ENCODE measurements around the gene CDH11. TPM values are rescaled to one million over a fixed set of nuclear protein-coding genes. Genes with fewer than 3 reads are reported as not detected.

CDH11 gene
- polyA plus RNA-seq, 1 donor, result 27.8 TPM

GRCh38 chr16:64990101-64990500, 131.8 kb downstream of the CDH11 start:
- no peaks in the 10 kb centered on the region for H3K27me3 ChIP-seq (ENCODE audit: control insufficient read depth, insufficient read depth, low read length)
- peaks cover 10% of the 10 kb centered on the region for H3K36me3 ChIP-seq (ENCODE audit: control insufficient read depth, insufficient read depth, low read length)
- no peaks in the 10 kb centered on the region for H3K9me3 ChIP-seq (ENCODE audit: control insufficient read depth, low read depth, low read length)
- H3K27ac ChIP-seq (ENCODE audit: low read length), result no peak overlapping the region
- no peak overlapping the region for H3K4me3 ChIP-seq (ENCODE audit: low read length)
- H3K4me1 ChIP-seq (ENCODE audit: control insufficient read depth, insufficient read depth, low read length), result no peaks in the 10 kb centered on the region
- no peak for DNase-seq
- no CpG with 5 or more reads among the region's 3 CpGs for WGBS (ENCODE audit: insufficient coverage, low lambda C conversion rate)

DNA sequence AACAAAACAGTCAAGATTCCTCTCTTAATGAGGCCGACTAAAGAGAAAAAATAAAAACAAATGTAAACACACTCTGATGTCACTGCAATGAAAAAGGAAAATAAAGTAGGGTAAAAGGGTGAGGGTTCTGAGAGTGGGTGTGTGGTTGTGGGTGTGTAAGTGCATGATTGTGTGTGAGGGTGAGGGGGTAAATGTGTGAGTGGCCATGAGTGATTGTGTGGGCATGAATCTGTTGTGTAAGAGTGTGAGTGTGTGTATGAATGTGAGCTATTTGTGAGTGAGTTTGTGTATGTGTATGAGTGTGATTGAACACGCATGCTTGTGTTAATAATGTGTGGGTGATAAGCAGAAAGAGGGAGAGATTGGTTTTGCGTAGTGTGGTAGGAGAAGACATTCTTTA, 132.8 kb downstream of the CDH11 start:
- WGBS (ENCODE audit: insufficient coverage, low lambda C conversion rate), result 70% methylated on average over 2 of the region's 3 CpGs
- Histone ChIP-seq H3K9me3 (ENCODE audit: control insufficient read depth, low read depth, low read length) (no peaks in the 10 kb centered on the region), H3K27ac (ENCODE audit: low read length) (no peak overlapping the region), H3K4me1 (ENCODE audit: control insufficient read depth, insufficient read depth, low read length) (no peaks in the 10 kb centered on the region), H3K36me3 (ENCODE audit: control insufficient read depth, insufficient read depth, low read length) (peaks cover 10% of the 10 kb centered on the region), H3K27me3 (ENCODE audit: control insufficient read depth, insufficient read depth, low read length) (no peaks in the 10 kb centered on the region), H3K4me3 (ENCODE audit: low read length) (no peak overlapping the region)
- DNase-seq, result no peak

GRCh38 chr16:64983963-64984362, 137.9 kb downstream of the CDH11 start:
- no peak overlapping the region for H3K27ac ChIP-seq (ENCODE audit: low read length)
- DNase-seq, result peak in 1 of 2 donors; percentile 17

DNA sequence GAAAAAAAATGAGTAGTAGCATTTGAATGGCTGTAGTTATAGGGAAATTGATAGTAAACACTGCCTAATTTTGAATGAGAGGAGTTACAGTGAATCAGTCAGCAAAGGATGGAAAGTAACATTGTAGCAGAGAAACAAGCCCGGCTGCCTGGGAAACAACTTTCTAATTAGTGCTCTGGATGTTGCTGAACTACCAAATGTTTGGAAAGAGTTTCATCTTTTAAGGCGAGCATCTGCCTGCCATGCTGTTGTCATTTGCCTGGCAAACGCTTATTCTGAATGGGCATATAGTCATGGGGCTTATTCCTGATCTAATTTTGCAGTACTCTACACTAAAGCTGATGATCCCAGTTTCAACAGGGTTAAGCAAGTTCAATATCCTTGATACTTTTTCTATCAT, 138.6 kb downstream of the CDH11 start:
- Histone ChIP-seq H3K27ac (ENCODE audit: low read length) (no peak overlapping the region), H3K4me3 (ENCODE audit: low read length) (no peak overlapping the region), H3K4me1 (ENCODE audit: control insufficient read depth, insufficient read depth, low read length) (no peaks in the 10 kb centered on the region), H3K36me3 (ENCODE audit: control insufficient read depth, insufficient read depth, low read length) (peaks cover 11% of the 10 kb centered on the region), H3K9me3 (ENCODE audit: control insufficient read depth, low read depth, low read length) (no peaks in the 10 kb centered on the region), H3K27me3 (ENCODE audit: control insufficient read depth, insufficient read depth, low read length) (no peaks in the 10 kb centered on the region)
- WGBS (ENCODE audit: insufficient coverage, low lambda C conversion rate), result 100% methylated on average over 1 of the region's 3 CpGs
- DNase-seq, result no peak

More at GRCh38 chr16:64983963-64984362, 137.9 kb downstream of the CDH11 start:
- WGBS (ENCODE audit: insufficient coverage, low lambda C conversion rate), result no CpG with 5 or more reads among the region's 2 CpGs
- peaks cover 11% of the 10 kb centered on the region for H3K36me3 ChIP-seq (ENCODE audit: control insufficient read depth, insufficient read depth, low read length)
- no peaks in the 10 kb centered on the region for H3K27me3 ChIP-seq (ENCODE audit: control insufficient read depth, insufficient read depth, low read length)
- no peaks in the 10 kb centered on the region for H3K9me3 ChIP-seq (ENCODE audit: control insufficient read depth, low read depth, low read length)
- no peaks in the 10 kb centered on the region for H3K4me1 ChIP-seq (ENCODE audit: control insufficient read depth, insufficient read depth, low read length)
- no peak overlapping the region for H3K4me3 ChIP-seq (ENCODE audit: low read length)

GRCh38 chr16:64982581-64982980, 139.3 kb downstream of the CDH11 start:
- WGBS (ENCODE audit: insufficient coverage, low lambda C conversion rate), result 100% methylated on average over 2 of the region's 3 CpGs
- no peaks in the 10 kb centered on the region for H3K9me3 ChIP-seq (ENCODE audit: control insufficient read depth, low read depth, low read length)
- DNase-seq, result no peak
- no peaks in the 10 kb centered on the region for H3K4me1 ChIP-seq (ENCODE audit: control insufficient read depth, insufficient read depth, low read length)
- peaks cover 9% of the 10 kb centered on the region for H3K36me3 ChIP-seq (ENCODE audit: control insufficient read depth, insufficient read depth, low read length)
- no peak overlapping the region for H3K27ac ChIP-seq (ENCODE audit: low read length)
- H3K4me3 ChIP-seq (ENCODE audit: low read length), result no peak overlapping the region
- no peaks in the 10 kb centered on the region for H3K27me3 ChIP-seq (ENCODE audit: control insufficient read depth, insufficient read depth, low read length)

- DNase-seq, result no peak
- peaks cover 3% of the 10 kb centered on the region for H3K36me3 ChIP-seq (ENCODE audit: control insufficient read depth, insufficient read depth, low read length)
- no peak overlapping the region for H3K4me3 ChIP-seq (ENCODE audit: low read length)
- H3K9me3 ChIP-seq (ENCODE audit: control insufficient read depth, low read depth, low read length), result no peaks in the 10 kb centered on the region
- 53% methylated on average over 2 of the region's 11 CpGs for WGBS (ENCODE audit: insufficient coverage, low lambda C conversion rate)
- no peaks in the 10 kb centered on the region for H3K4me1 ChIP-seq (ENCODE audit: control insufficient read depth, insufficient read depth, low read length)
- H3K27ac ChIP-seq (ENCODE audit: low read length), result no peak overlapping the region
- H3K27me3 ChIP-seq (ENCODE audit: control insufficient read depth, insufficient read depth, low read length), result no peaks in the 10 kb centered on the region
Observed at GRCh38 chr16:64981568-64982281, 140.1 kb downstream of the CDH11 start.

GRCh38 chr16:64977206-64977920, 144.5 kb downstream of the CDH11 start:
- no peaks in the 10 kb centered on the region for H3K9me3 ChIP-seq (ENCODE audit: control insufficient read depth, low read depth, low read length)
- H3K27me3 ChIP-seq (ENCODE audit: control insufficient read depth, insufficient read depth, low read length), result no peaks in the 10 kb centered on the region
- WGBS (ENCODE audit: insufficient coverage, low lambda C conversion rate), result 76% methylated on average over 2 of the region's 4 CpGs

DNA sequence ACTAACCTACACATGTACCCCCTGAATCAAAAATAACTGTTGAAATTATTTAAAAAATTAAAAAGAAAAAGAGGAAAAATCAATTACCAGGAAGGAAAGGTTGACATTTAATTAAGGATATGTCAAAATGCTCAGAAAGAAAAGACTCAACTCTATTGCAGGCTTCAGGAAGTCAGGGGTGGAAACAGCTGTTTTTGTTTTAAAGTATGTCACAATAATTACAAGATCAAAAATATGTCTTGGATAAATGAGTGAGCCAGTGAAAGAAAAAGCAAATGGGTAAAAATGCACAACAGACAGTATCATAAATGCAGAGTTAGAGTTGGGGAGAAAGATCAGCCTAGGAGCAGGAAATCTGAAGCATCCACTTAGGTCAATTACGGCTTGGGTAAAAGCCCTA, 146.0 kb downstream of the CDH11 start:
- H3K9me3 ChIP-seq (ENCODE audit: control insufficient read depth, low read depth, low read length), result no peaks in the 10 kb centered on the region
- 100% methylated on average over 1 of the region's 1 CpG for WGBS (ENCODE audit: insufficient coverage, low lambda C conversion rate)
- H3K27me3 ChIP-seq (ENCODE audit: control insufficient read depth, insufficient read depth, low read length), result no peaks in the 10 kb centered on the region
- DNase-seq, result no peak
- H3K4me1 ChIP-seq (ENCODE audit: control insufficient read depth, insufficient read depth, low read length), result no peaks in the 10 kb centered on the region
- no peak overlapping the region for H3K27ac ChIP-seq (ENCODE audit: low read length)
- H3K4me3 ChIP-seq (ENCODE audit: low read length), result no peak overlapping the region
- peaks cover 23% of the 10 kb centered on the region for H3K36me3 ChIP-seq (ENCODE audit: control insufficient read depth, insufficient read depth, low read length)

More at GRCh38 chr16:64977206-64977920, 144.5 kb downstream of the CDH11 start:
- H3K4me1 ChIP-seq (ENCODE audit: control insufficient read depth, insufficient read depth, low read length), result no peaks in the 10 kb centered on the region
- H3K4me3 ChIP-seq (ENCODE audit: low read length), result no peak overlapping the region
- no peak overlapping the region for H3K27ac ChIP-seq (ENCODE audit: low read length)
- H3K36me3 ChIP-seq (ENCODE audit: control insufficient read depth, insufficient read depth, low read length), result peaks cover 7% of the 10 kb centered on the region
- DNase-seq, result no peak

GRCh38 chr16:64974381-64974780, 147.5 kb downstream of the CDH11 start:
- H3K4me1 ChIP-seq (ENCODE audit: control insufficient read depth, insufficient read depth, low read length), result no peaks in the 10 kb centered on the region
- DNase-seq, result no peak
- 100% methylated on average over 1 of the region's 2 CpGs for WGBS (ENCODE audit: insufficient coverage, low lambda C conversion rate)
- no peak overlapping the region for H3K4me3 ChIP-seq (ENCODE audit: low read length)
- no peaks in the 10 kb centered on the region for H3K9me3 ChIP-seq (ENCODE audit: control insufficient read depth, low read depth, low read length)
- H3K27me3 ChIP-seq (ENCODE audit: control insufficient read depth, insufficient read depth, low read length), result no peaks in the 10 kb centered on the region
- no peak overlapping the region for H3K27ac ChIP-seq (ENCODE audit: low read length)
- peaks cover 21% of the 10 kb centered on the region for H3K36me3 ChIP-seq (ENCODE audit: control insufficient read depth, insufficient read depth, low read length)

DNA sequence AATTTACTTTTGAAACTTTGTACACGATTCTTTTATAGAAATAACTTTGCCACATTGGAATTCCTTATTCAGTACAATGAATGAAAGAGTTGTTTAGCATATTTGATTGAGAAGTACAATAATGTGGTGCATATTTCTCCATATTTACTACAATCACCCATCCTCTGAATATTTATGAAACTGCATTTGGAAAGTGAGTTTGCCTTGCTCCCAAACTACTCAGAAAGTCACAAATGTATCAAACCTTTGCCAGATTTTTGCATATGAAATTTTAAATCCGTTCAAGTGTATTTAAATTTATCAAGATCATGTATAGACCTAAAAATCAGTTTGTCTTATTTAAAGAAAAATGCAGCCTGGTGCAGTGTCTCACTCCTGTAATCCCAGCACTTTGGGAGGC, 148.7 kb downstream of the CDH11 start:
- Histone ChIP-seq H3K4me3 (ENCODE audit: low read length) (no peak overlapping the region), H3K27me3 (ENCODE audit: control insufficient read depth, insufficient read depth, low read length) (no peaks in the 10 kb centered on the region), H3K27ac (ENCODE audit: low read length) (no peak overlapping the region), H3K4me1 (ENCODE audit: control insufficient read depth, insufficient read depth, low read length) (no peaks in the 10 kb centered on the region), H3K9me3 (ENCODE audit: control insufficient read depth, low read depth, low read length) (no peaks in the 10 kb centered on the region), H3K36me3 (ENCODE audit: control insufficient read depth, insufficient read depth, low read length) (peaks cover 21% of the 10 kb centered on the region)
- WGBS (ENCODE audit: insufficient coverage, low lambda C conversion rate), result 86% methylated on average over 1 of the region's 2 CpGs
- DNase-seq, result no peak
